ENCODE data around the gene NCOA5.

DNA sequence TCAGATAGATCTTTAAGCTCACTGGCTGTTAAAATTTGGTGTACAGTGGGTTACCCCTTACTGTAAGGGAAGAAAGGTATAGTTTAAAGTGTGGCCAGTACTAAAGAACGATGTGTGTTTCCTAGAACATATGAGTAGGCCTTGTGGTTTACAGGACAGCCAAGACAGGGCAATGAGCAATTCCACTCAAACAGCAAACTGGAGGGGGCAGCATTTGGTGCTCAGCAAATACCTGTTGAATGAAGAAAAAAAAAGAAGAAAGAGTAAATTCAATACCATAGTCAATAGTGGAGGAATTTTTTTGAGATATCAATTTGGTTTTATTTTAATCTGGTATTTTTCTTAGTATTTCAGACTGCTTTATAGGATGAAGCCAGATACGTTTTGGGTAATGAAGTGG is 3.8 kb upstream of the NCOA5 start:
- no peak for TF ChIP-seq POLR2A (IDR thresholded peaks at IDR 0.05; ENCODE audit: extremely low read depth, insufficient read length)
- TF ChIP-seq, protein P1, sequence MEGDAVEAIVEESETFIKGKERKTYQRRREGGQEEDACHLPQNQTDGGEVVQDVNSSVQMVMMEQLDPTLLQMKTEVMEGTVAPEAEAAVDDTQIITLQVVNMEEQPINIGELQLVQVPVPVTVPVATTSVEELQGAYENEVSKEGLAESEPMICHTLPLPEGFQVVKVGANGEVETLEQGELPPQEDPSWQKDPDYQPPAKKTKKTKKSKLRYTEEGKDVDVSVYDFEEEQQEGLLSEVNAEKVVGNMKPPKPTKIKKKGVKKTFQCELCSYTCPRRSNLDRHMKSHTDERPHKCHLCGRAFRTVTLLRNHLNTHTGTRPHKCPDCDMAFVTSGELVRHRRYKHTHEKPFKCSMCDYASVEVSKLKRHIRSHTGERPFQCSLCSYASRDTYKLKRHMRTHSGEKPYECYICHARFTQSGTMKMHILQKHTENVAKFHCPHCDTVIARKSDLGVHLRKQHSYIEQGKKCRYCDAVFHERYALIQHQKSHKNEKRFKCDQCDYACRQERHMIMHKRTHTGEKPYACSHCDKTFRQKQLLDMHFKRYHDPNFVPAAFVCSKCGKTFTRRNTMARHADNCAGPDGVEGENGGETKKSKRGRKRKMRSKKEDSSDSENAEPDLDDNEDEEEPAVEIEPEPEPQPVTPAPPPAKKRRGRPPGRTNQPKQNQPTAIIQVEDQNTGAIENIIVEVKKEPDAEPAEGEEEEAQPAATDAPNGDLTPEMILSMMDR (IDR thresholded peaks at IDR 0.05; ENCODE audit: low read depth, low read length), result no peak
- TF ChIP-seq MYC (IDR thresholded peaks at IDR 0.05; ENCODE audit: low read depth, low read length), result no peak
